Nephron progenitor cell (in vitro differentiated cells): ENCODE data around the gene LRRC36.

ENCODE experiments used
- DNase-seq: peaks from one replicate; pipeline ENCODE4 v3.0.0; 2021
- H3K27ac Mint-ChIP-seq: 2 replicates; pipeline ENCODE4 v1.8.0; 2021; ENCODE audit warnings: mild to moderate bottlenecking, moderate library complexity, mixed read lengths
- H3K27me3 Mint-ChIP-seq: 2 replicates; pipeline ENCODE4 v1.8.0; 2021; ENCODE audit warnings: mild to moderate bottlenecking, low read depth, mixed read lengths; ENCODE audit not compliant: poor library complexity
- H3K36me3 Mint-ChIP-seq: 2 replicates; pipeline ENCODE4 v1.8.0; 2021; ENCODE audit warnings: low read depth, mixed read lengths
- H3K4me1 Mint-ChIP-seq: 2 replicates; pipeline ENCODE4 v1.8.0; 2021; ENCODE audit warnings: mixed read lengths
- H3K4me3 Mint-ChIP-seq: 2 replicates; pipeline ENCODE4 v1.8.0; 2021; ENCODE audit warnings: mild to moderate bottlenecking, moderate library complexity, mixed read lengths
- H3K9me3 Mint-ChIP-seq: 2 replicates; pipeline ENCODE4 v1.8.0; 2021; ENCODE audit warnings: mild to moderate bottlenecking, moderate library complexity, mixed read lengths
- TF ChIP-seq, protein P1 (sequence below): fragments of 200-600 bp; sonication (generic); IDR thresholded peaks from 2 replicates; pipeline ENCODE4 v1.5.0; 2021; ENCODE audit warnings: antibody characterized with exemption

Gene LRRC36

DNA sequence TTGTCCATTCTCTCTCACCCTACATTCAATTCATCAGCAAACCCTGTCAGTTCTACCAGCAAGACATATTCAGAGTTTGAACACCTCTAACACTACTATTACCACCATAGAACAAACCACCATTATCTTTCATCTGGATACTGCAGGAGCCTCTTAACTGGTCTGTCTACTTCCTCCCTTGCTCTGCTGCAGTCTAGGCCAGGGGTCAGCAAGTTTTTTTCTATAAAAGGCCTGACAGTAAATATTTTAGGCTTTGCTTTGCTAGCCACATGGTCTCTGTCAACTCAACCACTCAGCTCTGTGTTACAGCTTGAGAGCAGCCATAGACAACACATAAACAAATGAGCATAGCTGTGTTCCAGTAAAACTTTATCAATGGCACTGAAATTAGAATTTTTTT is 13.9 kb upstream of the LRRC36 start:
- peak overlapping the region; percentile 45 for H3K4me3 Mint-ChIP-seq
- no peaks in the 10 kb centered on the region for H3K36me3 Mint-ChIP-seq
- no peaks in the 10 kb centered on the region for H3K9me3 Mint-ChIP-seq
- no peak for DNase-seq
- H3K27me3 Mint-ChIP-seq = peaks cover 37% of the 10 kb centered on the region
- TF ChIP-seq, protein P1, sequence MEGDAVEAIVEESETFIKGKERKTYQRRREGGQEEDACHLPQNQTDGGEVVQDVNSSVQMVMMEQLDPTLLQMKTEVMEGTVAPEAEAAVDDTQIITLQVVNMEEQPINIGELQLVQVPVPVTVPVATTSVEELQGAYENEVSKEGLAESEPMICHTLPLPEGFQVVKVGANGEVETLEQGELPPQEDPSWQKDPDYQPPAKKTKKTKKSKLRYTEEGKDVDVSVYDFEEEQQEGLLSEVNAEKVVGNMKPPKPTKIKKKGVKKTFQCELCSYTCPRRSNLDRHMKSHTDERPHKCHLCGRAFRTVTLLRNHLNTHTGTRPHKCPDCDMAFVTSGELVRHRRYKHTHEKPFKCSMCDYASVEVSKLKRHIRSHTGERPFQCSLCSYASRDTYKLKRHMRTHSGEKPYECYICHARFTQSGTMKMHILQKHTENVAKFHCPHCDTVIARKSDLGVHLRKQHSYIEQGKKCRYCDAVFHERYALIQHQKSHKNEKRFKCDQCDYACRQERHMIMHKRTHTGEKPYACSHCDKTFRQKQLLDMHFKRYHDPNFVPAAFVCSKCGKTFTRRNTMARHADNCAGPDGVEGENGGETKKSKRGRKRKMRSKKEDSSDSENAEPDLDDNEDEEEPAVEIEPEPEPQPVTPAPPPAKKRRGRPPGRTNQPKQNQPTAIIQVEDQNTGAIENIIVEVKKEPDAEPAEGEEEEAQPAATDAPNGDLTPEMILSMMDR = no peak
- H3K4me1 Mint-ChIP-seq = peaks cover 51% of the 10 kb centered on the region
- H3K27ac Mint-ChIP-seq = peak overlapping the region; percentile 68

DNA sequence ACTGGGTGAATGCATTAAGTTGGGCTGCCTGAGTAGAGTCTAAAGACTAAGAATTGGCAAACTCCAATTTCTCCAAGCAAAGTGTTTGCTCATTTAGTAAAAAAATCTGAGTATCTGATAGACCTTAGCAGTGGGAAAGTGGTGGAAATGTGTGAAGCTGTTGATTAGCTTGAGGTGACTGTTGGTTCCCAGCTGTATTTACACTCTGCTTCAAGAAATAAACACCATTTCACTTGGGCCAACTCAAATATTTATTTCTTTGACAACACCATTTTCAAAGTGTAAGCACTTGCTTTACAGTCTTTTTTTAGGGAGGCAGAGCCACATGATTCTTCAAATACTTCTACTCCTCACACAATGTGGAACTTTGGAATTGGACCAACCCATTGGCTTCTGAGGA is 8.8 kb upstream of the LRRC36 start:
- Mint-ChIP-seq H3K4me3 (no peak overlapping the region), H3K36me3 (no peaks in the 10 kb centered on the region), H3K27ac (no peak overlapping the region), H3K9me3 (no peaks in the 10 kb centered on the region), H3K27me3 (peaks cover 75% of the 10 kb centered on the region), H3K4me1 (peaks cover 14% of the 10 kb centered on the region)
- DNase-seq = no peak
- TF ChIP-seq, protein P1 = no peak

DNA sequence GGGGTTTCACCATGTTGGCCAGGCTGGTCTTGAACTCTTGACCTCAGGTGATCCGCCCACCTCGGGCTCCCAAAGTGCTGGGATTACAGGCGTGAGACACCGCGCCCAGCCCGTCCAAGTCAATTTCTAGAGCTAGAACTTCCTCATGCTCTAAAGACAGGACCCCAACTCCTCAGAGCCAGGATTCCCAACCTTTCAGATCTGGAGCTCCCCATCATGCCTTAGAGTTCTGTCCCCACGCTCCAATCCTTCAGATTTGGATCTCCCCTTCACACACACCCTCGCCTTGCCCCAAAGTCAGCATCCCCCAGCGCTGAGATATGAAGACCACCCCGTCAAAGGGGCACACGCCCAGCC is 522 bp upstream of the LRRC36 start:
- Mint-ChIP-seq H3K4me1 (peaks cover 11% of the 10 kb centered on the region), H3K27me3 (peaks cover 87% of the 10 kb centered on the region), H3K27ac (no peak overlapping the region), H3K4me3 (peak overlapping the region; percentile 88), H3K9me3 (no peaks in the 10 kb centered on the region), H3K36me3 (no peaks in the 10 kb centered on the region)
- TF ChIP-seq, protein P1 = no peak
- DNase-seq = no peak

DNA sequence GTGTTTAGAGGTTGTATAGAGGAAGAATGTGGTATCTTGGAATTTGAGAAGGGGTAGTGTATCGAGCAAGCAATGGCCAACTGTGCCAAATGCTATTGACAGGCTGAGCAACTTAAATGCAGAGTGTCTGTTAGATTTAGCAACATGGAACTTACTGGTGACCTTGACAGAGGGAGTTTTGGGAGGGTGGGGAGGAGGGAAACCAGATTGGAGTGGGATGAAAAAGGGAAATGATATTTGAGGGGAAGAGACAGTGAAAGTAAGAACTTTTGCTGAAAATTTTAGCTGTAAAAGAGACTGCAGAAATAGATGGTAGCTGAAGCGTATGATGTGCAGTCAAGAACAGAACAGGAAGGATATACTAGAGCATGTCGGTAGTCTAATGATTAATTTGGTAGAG is 1.1 kb downstream of the LRRC36 start:
- no peak for DNase-seq
- no peaks in the 10 kb centered on the region for H3K9me3 Mint-ChIP-seq
- no peak overlapping the region for H3K4me3 Mint-ChIP-seq
- H3K36me3 Mint-ChIP-seq = no peaks in the 10 kb centered on the region
- H3K4me1 Mint-ChIP-seq = peaks cover 11% of the 10 kb centered on the region
- H3K27me3 Mint-ChIP-seq = peaks cover 71% of the 10 kb centered on the region
- H3K27ac Mint-ChIP-seq = no peak overlapping the region
- TF ChIP-seq, protein P1 = no peak

DNA sequence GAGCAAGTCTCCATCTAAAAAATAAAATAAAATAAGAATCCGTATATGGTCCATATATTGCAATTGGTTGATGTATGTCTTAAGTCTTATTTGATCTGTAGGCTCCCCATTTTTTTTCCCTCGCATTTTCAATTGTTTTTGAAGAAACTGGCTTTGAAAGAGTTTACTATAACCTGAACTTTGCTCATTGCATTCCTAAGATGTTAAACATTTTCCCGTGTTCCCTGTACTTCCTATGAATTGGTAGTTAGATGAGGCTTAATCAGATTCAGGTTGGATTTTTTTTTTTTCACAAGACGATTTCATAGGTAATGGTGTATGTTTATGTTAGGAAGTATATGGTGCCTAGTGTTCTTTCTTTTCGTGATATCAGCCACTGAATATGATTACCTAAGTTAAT is 3.3 kb downstream of the LRRC36 start:
- H3K36me3 Mint-ChIP-seq = no peaks in the 10 kb centered on the region
- H3K27me3 Mint-ChIP-seq = peaks cover 49% of the 10 kb centered on the region
- peaks cover 11% of the 10 kb centered on the region for H3K4me1 Mint-ChIP-seq
- H3K27ac Mint-ChIP-seq = peak overlapping the region; percentile 49
- H3K9me3 Mint-ChIP-seq = peaks cover 9% of the 10 kb centered on the region
- H3K4me3 Mint-ChIP-seq = no peak overlapping the region
- DNase-seq = no peak
- TF ChIP-seq, protein P1 = no peak

DNA sequence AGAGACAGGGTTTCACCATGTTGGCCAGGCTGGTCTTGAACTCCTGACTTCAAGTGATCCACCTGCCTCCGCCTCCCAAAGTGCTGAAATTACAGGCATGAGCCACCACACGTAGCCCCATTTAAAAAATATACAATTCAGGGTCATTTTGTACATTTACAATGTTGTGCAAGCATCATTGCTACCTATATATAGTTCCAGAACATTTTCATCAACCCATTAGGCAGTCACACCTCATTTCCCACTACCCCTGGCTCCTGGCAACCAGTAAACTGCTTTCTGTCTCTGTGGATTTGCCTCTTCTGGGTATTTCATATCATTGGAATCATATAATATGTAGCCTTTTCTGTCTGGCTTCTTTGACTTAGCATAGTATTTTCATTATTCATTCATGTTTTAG is 6.7 kb downstream of the LRRC36 start:
- Mint-ChIP-seq H3K27me3 (peaks cover 19% of the 10 kb centered on the region), H3K4me3 (no peak overlapping the region), H3K9me3 (peaks cover 21% of the 10 kb centered on the region), H3K27ac (no peak overlapping the region), H3K4me1 (no peaks in the 10 kb centered on the region), H3K36me3 (no peaks in the 10 kb centered on the region)
- TF ChIP-seq, protein P1 = no peak
- no peak for DNase-seq
